Stomach (tissue), 9 donors: ENCODE data around the gene ADCY6. TPM values are rescaled to one million over a fixed set of nuclear protein-coding genes. Genes with fewer than 3 reads are reported as not detected.

Experiments
- DNase-seq, 2 donors: peaks; one replicate each; pipeline versions ENCODE4 v3.0.0 to v3.0.0-alpha.2; 2013 to 2019
- H3K27ac ChIP-seq, 5 donors: fragments of 200-600 bp in 4 of 5; sonication (generic) in 4 of 5; one replicate each; pipeline ENCODE4 v1.5.1; 2013 to 2019; ENCODE audit warnings: mild to moderate bottlenecking in 1 of 5, moderate library complexity in 1 of 5
- H3K27me3 ChIP-seq, 3 donors: fragments of 200-600 bp; sonication (generic); one replicate each; pipeline ENCODE4 v1.5.1; 2017 to 2019; ENCODE audit warnings: mixed run types in 1 of 3
- H3K36me3 ChIP-seq, 4 donors: fragments of 200-600 bp; sonication (generic); 1 replicate in 3 of 4; 2 replicates in 1 of 4; pipeline ENCODE4 v1.5.1; 2016 to 2019
- H3K4me1 ChIP-seq, 4 donors: fragments of 200-600 bp; sonication (generic); one replicate each; pipeline ENCODE4 v1.5.1; 2016 to 2019
- H3K4me3 ChIP-seq, 4 donors: fragments of 200-600 bp; sonication (generic) in 3 of 4; one replicate each; pipeline ENCODE4 v1.5.1; 2016 to 2019; ENCODE audit warnings: mild to moderate bottlenecking in 1 of 4
- H3K9me3 ChIP-seq, 4 donors: fragments of 200-600 bp; sonication (generic); one replicate each; pipeline ENCODE4 v1.5.1; 2016 to 2019
- EP300 ChIP-seq: sonication (generic); formaldehyde crosslinking; IDR thresholded peaks from one replicate; pipeline ENCODE4 v1.6.1; 2017; ENCODE audit warnings: antibody characterized with exemption
- POLR2A ChIP-seq, 4 donors: fragments of 450-650 bp; IDR thresholded peaks; one replicate each; pipeline ENCODE4 v1.6.1; 2016; ENCODE audit warnings: antibody characterized with exemption in 4 of 4, control low read depth in 2 of 4, mild to moderate bottlenecking in 1 of 4, moderate library complexity in 1 of 4
- POLR2AphosphoS5 ChIP-seq, 3 donors: sonication (generic); formaldehyde crosslinking; IDR thresholded peaks; one replicate each; pipeline ENCODE4 v1.6.1; 2016; ENCODE audit warnings: antibody characterized with exemption in 3 of 3
- WGBS, 5 donors: extraction: QIAGEN DNeasy Blood & Tissue Kit in 3 of 5; methylation state at CpG; one replicate each; pipeline versions ENCODE4 v1.1.5 to v1.1.7; 2013 to 2018; 5-methylcytosine and 5-hydroxymethylcytosine counted together
- intact Hi-C: fragments of 100-400 bp; cut with DNase I; formaldehyde crosslinking; loops from one replicate; pipeline ENCODE4 v1.15.1; 2023; ENCODE audit warnings: low total_unique reads
- polyA plus RNA-seq, 3 donors: library from polyadenylated mRNA; stranded (reverse); fragments of 200-250 nt; gene quantifications; one replicate each; pipeline ENCODE4 v1.2.3, GENCODE V29; 2013
- total RNA-seq, 5 donors: library from RNA; depleted of rRNA; stranded (reverse); fragments of >200 nt; gene quantifications; one replicate each; pipeline versions ENCODE4 v1.1.0 to v1.2.3, GENCODE V29; 2014 to 2016
- TF ChIP-seq, protein P1 (sequence below), 7 experiments: fragments of 450-650 bp in 4 of 7; fragments of 200-600 bp in 3 of 7; sonication (generic) in 3 of 7; IDR thresholded peaks; one replicate each; pipeline ENCODE4 v1.5.1; 2016 to 2019; ENCODE audit warnings: antibody characterized with exemption in 7 of 7, control low read depth in 2 of 7, mild to moderate bottlenecking in 1 of 7
- donor health status: healthy with polysubstance abuse.
- donor health status: Bipolar disorder and iron deficiency.
- donor health status: healthy.

Gene ADCY6
- total and polyA plus RNA-seq, 8 donors: 5.8 to 432 (median 41.3) TPM

DNA sequence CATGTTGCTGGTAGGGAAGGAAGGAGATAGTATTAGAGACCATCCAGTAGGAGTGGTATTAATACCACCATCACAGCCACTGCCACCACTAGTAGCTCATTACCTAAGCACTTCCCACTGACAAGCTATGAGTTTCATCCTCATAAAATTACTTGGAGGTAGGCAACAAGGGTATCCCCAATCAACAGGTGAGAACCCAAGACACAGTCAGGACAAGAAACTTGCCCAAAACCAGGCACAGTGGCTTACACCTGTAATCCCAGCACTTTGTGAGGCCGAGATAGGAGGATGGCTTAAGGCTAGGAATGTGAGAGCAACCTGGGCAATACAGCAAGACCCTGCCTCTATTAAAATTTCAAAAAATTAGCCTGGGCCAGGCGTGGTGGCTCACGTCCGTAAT, 5.5 kb downstream of the ADCY6 start:
- TF ChIP-seq POLR2AphosphoS5 (IDR thresholded peaks at IDR 0.05) (no peak), EP300 (no peak), POLR2A (IDR thresholded peaks at IDR 0.05) (no peak)
- TF ChIP-seq, protein P1, sequence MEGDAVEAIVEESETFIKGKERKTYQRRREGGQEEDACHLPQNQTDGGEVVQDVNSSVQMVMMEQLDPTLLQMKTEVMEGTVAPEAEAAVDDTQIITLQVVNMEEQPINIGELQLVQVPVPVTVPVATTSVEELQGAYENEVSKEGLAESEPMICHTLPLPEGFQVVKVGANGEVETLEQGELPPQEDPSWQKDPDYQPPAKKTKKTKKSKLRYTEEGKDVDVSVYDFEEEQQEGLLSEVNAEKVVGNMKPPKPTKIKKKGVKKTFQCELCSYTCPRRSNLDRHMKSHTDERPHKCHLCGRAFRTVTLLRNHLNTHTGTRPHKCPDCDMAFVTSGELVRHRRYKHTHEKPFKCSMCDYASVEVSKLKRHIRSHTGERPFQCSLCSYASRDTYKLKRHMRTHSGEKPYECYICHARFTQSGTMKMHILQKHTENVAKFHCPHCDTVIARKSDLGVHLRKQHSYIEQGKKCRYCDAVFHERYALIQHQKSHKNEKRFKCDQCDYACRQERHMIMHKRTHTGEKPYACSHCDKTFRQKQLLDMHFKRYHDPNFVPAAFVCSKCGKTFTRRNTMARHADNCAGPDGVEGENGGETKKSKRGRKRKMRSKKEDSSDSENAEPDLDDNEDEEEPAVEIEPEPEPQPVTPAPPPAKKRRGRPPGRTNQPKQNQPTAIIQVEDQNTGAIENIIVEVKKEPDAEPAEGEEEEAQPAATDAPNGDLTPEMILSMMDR (IDR thresholded peaks at IDR 0.05): no peak
- peaks cover 3 to 21% (median 12%) of the 10 kb centered on the region in 4 donors for H3K36me3 ChIP-seq
- no peak overlapping the region for H3K4me3 ChIP-seq
- WGBS, 5 donors: 88 to 96% (median 91%) methylated on average over 4 of the region's 4 CpGs
- no peak overlapping the region for H3K27ac ChIP-seq
- intact Hi-C loops: no loop called here
- H3K9me3 ChIP-seq: no peaks in the 10 kb centered on the region
- H3K27me3 ChIP-seq: peaks cover 0 to 5% (median 0%) of the 10 kb centered on the region in 3 donors
- no peak for DNase-seq
- peaks cover 48 to 72% (median 65%) of the 10 kb centered on the region in 4 donors for H3K4me1 ChIP-seq

DNA sequence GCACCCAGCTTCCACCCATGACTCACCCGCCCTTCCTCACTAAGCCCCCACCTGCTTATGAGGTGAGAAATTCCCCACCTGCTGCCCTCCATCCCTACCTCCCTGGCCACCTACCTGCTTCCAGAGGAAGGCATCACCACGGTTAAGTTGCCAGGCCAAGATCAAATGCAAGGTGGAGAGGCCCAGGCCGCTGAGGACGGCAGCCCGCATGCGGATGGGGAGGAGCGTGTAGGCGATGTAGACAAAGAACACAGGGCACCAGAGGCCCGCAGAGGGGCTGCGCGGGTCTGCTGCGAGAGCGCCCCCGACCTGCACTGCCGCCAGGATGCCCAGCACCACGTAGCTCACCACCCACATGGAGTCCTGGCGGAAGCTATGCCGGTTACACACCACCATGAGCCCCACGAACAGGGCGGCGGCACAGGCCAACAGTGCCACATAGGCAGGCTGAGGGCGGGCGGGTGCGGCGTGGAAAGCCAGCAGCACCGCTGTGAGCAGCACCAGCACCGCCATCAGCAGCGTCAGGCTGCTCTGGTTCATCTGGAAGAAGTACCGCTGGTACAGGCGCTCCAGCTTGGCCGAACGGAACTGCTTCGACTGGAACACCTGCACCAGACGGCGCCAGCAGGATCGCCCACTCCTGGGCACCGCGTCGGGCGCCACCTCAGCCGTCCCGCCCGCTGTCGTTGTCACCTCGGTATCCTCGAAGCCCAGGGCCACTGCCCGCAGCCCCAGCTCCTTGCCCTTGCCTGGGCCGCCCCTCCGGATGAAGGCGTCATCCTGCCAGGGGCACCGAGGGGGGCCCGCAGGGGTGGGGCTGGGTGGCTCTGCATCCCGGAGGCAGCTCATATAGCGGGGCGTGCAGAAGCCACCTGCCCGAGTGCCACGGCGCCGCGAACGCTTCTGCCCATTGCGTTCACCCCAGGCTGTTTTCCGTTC, 6.2 kb downstream of the ADCY6 start:
- no peak overlapping the region for H3K4me3 ChIP-seq
- intact Hi-C loops: no loop called here
- H3K36me3 ChIP-seq: peaks cover 3 to 28% (median 16%) of the 10 kb centered on the region in 4 donors
- 78 to 86% (median 81%) methylated on average over 30 to 63 of the region's 63 CpGs for WGBS, 5 donors
- H3K4me1 ChIP-seq: peaks cover 44 to 65% (median 60%) of the 10 kb centered on the region in 4 donors
- TF ChIP-seq, protein P1 (IDR thresholded peaks at IDR 0.05): no peak
- TF ChIP-seq EP300 (no peak), POLR2A (IDR thresholded peaks at IDR 0.05) (no peak), POLR2AphosphoS5 (IDR thresholded peaks at IDR 0.05) (no peak)
- peak overlapping the region in 3 of 5 donors; percentile 9 to 68 (median 64) for H3K27ac ChIP-seq
- H3K9me3 ChIP-seq: no peaks in the 10 kb centered on the region
- H3K27me3 ChIP-seq: no peaks in the 10 kb centered on the region
- DNase-seq: no peak

DNA sequence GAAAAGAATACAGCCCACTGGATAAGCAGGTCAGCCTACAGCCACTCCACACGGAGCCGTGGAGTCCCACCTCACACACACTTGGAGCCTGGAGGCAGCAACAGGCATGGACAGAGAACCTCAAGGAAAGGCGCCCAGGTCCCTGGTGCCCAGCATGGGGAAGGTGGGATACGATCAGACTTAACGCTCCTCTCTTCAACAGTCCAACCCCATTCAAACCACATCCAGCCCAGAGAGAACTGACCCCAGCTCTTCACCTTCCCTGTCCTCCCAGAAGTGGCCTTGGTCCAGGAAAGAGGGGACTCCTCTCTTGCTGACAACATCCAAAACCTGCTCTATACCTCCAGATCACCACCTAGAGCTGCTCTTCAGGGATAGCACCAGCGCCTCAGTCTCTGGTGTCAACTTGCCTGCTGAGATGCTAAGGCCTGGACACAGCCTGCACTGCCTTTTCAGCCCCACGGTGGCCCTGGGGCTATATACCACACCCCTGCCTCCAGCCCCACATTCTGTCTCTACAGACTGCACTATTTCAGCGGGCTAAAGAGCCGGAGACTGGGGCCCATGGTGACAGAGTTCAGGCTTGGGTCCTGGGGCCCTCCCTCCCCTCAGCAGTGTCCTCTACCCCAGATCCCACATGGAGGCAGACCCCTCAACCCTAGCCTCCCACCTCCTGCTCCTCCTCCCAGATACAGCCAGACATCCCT, 7.0 kb downstream of the ADCY6 start:
- H3K36me3 ChIP-seq: peaks cover 3 to 36% (median 25%) of the 10 kb centered on the region in 4 donors
- no peak for TF ChIP-seq POLR2A (IDR thresholded peaks at IDR 0.05)
- TF ChIP-seq POLR2AphosphoS5 (IDR thresholded peaks at IDR 0.05): no peak
- TF ChIP-seq EP300: no peak
- TF ChIP-seq, protein P1 (IDR thresholded peaks at IDR 0.05): no peak

DNA sequence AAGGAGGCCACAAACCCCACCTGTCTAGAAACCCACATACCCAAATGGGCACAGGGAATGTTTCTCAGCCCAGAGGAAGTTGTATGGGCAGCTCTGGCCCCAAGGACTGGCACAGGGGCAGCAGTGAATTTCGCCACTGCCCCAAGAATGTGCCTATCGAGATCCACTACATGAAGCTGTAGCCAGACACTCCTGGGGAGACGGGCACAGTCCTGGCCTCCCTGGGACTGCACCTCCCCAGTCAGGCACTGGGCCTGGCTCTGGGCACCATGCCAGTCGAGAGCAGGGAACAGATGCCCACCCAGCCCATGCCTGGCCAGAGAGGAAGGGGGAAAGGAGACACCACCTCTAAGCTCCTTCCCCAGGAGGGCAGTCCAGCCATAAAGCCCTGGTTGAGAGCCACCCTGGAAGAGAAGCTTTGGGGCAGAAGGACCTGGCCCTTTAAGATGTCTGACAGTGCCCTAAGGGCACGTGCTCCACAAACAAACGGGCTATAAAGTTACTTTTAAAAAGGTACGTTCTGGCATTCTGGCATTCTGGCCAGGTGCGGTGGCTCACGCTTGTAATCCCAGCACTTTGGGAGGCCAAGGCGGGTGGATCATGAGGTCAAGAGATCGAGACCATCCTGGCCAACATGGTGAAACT, 8.4 kb downstream of the ADCY6 start:
- TF ChIP-seq, protein P1 (IDR thresholded peaks at IDR 0.05): no peak
- TF ChIP-seq POLR2A (IDR thresholded peaks at IDR 0.05) (no peak), EP300 (no peak), POLR2AphosphoS5 (IDR thresholded peaks at IDR 0.05) (no peak)
- H3K9me3 ChIP-seq: no peaks in the 10 kb centered on the region
- peak overlapping the region in 4 of 5 donors; percentile 51 to 73 (median 61) for H3K27ac ChIP-seq
- H3K27me3 ChIP-seq: no peaks in the 10 kb centered on the region
- H3K36me3 ChIP-seq: peaks cover 12 to 50% (median 39%) of the 10 kb centered on the region in 4 donors
- H3K4me3 ChIP-seq: peak overlapping the region in 1 of 4 donors; percentile 13
- DNase-seq: no peak
- intact Hi-C loops: no loop called here
- H3K4me1 ChIP-seq: peaks cover 34 to 43% (median 40%) of the 10 kb centered on the region in 4 donors
- WGBS, 5 donors: 47 to 66% (median 62%) methylated on average over 9 to 11 of the region's 11 CpGs

More for the DNA sequence above, 7.0 kb downstream of the ADCY6 start:
- Histone ChIP-seq H3K4me1 (peaks cover 36 to 57% (median 52%) of the 10 kb centered on the region in 4 donors), H3K27ac (peak overlapping the region; percentile 9 to 73 (median 64)), H3K9me3 (no peaks in the 10 kb centered on the region), H3K27me3 (no peaks in the 10 kb centered on the region), H3K4me3 (no peak overlapping the region)
- no peak for DNase-seq
- intact Hi-C loops: no loop called here
- WGBS, 5 donors: 53 to 73% (median 58%) methylated on average over 8 to 9 of the region's 9 CpGs
